NCI-H524 treated with DMSO at 0.1 percent for 48 hours (cell line): Measurements from ENCODE around the gene ARHGAP45.
"Not testable (repeated sequence)": the region's sequence is repeated elsewhere in the genome, so short reads cannot be mapped to it uniquely, and the experiment has no call there.

ENCODE experiments used
- DNase-seq: peaks from one replicate; lab custom pipeline; 2025; lab: John Stamatoyannopoulos, UW

ARHGAP45 gene

DNA sequence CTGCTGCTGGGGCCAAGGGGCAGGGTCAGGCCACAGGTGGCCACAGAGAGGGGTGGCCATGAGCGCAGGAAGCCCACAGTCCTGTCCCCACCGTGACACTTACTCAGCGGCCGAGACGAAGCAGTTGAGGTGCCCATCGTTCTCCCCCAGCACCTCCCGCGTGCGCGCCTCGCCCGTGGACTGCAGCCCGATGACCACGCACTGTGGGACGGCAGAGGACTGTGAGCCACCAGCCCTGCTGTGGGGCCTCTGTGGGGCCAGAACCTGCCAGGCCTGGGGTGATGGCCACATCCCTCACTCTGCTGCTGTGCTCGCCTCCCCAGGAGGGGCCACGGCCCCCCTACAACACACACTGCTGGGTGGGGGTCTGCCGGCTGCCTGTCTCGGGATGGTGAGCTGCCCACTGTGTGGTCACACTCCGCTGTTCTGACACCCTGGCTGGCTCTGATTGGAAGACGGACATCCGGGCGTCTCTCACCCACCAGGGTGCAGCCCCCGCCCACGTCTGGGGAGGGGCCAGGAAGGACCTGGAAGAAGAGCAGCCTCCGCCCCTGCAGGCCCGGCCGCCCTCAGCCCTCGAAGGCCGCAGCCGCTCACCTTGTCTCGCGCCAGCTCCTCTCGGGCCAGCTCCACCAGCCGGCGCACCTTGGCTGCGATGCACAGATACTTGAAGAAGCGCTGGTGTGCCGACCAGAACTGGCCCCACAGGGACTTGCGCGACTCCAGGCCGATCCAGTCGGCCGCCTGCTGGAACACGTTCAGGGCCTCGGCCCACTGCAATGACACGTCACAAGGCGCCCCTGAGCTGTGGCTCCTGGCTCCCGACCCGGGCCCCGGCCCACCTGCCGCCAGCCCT lies 50.0 kb downstream of the ARHGAP45 start:
- DNase-seq: no peak

DNA sequence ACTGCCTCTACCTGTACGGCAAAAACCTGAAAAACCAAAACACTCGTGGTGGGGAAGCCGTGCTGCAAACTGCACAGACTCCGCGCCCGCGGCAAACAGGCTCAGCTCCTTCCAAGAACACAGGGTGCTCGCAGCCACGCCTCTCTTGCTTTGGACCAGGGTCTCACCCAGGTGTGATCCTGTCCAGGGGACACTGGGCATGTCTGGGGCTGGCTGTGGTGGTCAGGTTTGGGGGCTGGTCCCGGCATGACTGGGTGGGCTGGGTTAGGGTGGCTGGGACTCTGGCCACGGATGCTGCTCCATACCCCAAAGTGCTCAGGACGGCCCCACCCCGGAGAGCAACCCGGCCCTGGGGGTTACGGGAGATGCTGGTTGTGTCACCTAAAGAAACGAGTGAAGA lies 50.7 kb downstream of the ARHGAP45 start:
- no peak for DNase-seq

DNA sequence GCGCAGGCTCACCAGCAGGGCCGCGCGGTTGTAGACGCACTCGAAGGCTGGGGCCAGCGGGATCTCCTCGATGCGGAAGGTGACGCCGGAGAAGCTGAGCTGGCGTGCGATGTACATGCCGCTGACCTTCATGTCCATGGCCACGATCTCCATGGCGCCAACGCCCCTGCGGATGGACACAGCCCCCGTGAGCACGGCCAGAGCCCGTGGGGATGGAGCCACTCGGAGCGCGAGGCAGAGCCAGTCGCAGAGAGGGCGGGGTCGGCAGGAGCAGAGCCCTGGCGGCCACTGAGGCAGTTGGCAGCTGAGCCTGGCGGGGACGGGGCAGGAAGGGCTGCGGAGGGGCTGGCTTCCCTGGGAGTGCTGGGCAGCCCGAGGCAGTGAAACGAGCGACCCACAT lies 52.0 kb downstream of the ARHGAP45 start:
- no peak for DNase-seq

DNA sequence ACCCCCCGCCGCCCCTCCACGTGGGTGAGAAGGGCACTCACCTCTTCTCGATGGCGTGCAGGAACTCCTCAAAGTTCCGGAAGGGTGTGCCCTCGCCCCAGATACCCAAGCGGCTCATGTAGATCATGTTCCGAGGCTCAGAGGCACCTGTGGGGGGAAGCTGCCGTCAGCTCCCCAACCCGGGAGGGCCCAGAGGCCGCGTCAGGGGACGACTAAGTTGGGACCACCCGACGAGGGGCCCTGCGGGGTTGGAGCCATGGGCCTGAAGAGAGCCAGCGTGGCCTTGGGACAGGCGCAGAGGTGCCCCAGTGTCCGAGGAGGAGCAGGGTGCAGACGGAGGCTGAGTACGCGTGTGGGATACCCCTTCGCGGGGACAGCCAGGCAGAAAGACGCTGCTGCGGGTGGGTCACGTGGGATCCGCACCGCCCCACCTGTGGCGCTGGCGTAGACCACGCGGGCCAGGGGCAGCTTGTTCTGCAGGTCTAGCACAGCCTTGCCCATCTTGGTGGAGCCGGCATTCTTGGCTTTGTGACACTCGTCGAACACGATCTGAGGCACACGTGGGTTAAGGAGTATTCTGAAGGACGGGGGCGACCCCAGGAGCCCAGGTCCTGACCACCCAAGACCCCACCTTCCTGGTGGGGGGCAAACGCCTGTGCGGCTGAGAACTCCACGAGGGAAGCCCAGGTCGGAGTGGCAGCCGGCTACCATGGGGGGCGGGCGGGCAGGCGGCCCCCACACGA lies 52.7 kb downstream of the ARHGAP45 start:
- DNase-seq: no peak

DNA sequence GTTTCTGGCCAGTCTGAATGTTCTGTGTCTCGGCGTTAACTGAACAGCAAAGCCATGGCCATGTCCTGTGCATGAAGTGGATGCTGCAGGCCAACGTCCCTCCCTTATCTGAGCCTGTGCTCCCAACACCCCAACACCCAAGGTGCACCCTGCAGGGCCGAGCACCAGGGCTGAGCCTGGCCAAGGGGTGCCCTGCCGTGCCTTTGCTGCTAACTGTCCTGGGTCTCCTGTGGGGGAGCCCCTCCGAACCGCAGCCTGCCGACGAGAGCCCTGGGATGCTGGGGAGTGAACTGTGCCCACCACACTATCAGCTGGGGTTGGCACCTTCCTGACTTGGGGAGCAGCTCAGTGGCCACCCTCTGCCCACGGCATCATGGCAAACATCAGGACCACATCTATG lies 54.4 kb downstream of the ARHGAP45 start:
- no peak for DNase-seq

DNA sequence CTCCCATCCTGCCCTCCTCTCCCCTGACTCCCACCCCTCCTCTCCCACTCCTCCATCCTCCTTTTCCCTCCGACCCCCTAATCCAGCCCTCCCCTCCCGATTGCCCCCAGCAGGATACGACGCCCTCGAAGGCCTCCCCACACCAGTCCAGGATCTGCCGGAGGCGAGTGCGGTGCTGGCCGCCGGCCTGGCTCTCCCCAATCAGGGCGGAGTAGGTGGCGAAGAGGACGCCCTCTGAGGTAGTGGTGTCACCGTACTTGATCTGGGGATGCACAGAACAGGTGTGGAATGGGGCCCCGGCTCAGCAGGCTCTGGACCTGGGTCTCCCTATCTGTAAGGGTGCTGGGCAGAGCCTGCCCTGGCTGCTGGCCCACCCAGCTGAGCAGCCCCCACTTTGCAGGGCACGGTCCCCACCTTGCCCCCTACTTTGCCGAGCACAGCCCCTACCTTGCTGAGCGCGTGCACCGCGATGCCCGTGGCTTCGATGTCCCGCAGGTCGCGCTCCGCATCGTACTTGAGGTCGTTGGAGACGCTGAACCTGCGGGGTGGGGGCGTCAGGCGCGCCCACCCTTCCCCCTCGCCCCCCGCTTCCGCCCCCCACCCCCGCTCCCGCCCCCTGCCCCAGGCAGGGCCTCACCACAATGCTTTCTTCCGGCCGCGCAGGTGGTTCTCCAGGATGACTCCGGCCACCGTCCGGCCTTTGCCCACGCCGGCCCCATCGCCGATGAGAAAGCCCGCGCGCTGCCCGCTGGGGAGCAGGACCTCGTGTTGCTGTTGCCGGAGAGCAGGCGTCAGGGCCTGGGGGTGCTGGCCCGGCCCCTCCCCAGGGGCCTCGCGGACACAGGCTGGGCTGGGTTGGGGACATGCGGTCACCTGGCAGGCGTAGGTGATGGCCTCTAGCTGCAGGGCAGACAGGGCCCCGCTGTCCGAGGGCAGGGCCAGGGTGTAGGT lies 55.3 kb downstream of the ARHGAP45 start:
- no peak for DNase-seq

DNA sequence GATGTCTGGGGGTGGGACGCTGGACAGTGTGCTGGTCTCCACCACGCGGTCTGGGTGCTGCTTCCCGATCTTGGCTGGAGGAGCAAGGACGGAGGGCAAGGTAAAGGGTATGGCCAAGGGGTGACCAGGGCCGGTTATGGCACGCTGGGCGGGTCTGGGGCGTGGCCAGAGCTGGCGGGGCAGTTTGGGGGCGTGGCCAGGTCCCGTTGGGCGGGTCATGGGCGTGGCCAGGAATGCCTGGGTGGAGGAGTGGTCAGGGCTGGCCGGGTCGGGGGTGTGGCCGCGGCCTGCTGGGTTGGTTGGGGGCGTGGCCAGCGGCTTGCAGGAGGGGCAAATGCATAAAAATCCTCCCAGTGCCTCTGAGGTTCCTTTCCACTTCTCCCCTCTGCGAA lies 56.0 kb downstream of the ARHGAP45 start:
- DNase-seq: no peak

DNA sequence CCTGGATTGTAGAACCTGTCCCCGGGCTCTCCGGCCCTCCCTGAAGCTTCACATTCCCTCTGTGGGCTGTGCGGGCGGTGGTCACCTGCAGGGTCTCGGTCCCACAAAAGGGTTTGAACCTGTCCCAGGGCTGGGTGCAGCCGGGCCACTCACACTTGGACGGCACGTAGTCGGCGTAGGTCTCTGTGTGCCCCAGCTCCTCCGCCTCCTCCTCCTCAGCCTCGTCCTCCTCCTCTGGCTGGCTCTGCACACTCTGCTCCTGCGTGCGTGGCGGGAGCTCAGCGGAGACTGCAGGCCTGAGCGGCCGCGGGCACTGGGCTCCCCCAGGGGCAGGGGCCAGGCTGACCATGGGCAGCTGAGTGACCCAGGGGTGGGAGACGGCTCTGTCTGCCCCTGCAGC lies 56.4 kb downstream of the ARHGAP45 start:
- DNase-seq: no peak

DNA sequence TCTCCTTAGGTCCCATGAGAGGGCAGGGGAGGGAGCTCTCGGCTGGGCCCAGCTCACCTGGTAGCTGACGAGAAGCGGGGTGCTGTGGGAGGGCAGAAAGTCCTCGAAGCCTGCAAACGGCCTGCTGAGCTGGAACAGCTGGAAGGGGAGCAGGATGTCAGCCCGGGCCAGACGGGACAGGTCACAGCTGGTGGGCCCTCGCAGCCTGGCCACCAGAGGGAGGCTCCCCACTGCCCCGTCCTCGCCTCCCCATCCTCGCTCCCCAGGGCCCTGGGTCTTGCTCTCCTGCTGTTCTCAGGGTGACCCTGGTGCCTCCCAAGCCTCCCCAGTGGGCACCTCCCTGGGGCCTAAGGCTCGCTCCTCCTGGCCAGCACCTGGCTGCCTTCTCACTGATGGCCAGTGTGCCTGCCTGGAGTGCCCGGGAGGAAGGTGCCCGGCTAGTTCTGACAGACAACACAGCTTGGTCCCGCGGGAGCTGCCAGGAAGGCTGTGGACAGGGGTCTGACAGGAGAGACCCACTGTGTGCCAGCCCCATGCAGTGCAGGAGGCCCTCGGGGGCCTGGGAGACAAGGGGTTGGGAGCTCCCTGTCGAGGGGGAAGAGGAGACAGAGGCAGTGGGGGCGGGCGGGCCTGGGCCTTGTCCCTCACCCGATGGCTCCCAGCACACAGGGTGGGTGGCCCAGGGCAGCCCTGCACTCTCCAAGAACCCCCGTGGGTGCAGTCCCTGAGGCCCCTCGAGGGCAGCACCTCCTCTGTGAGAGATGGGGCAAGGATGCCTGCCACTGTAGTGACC lies 57.1 kb downstream of the ARHGAP45 start:
- DNase-seq: no peak

DNA sequence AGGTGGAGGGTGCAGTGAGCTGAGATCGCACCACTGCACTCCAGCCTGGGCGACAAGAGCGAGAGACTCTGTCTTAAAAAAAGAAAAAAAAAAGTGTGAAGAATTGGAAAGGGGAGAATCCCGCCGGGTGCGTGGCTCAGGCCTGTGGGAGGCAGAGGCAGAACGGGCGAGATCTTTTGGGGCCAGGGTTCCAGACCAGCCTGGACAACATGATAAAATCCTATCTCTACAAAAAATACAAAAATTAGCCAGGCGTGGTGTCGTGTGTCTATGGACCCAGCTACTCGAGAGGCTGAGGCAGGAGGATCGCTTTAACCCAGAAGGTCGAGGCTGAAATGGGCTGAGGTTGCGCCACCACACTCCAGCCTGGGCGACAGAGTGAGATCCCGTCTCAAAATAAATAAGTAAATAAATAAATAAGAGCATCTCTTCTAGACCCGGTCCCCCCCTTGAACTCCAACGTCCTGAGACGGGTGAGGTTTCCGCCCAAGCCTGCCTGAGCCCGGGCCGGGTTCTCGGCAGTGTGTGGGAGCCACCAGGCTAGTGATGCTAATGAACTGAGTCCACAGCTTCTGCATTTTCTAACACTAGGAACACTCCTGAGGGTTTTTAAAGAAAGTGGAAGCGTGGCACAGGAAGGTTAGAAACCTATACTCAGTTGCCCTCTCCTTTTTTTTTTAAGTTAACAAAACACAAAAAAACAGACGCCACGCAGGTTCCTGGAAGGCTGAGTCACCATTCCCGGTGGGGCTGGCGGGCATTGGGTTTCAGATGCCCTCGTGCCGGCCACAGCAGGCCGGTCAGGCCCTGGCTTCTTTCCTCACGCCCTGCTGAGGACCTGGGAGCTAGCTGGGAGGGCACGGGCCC lies 58.9 kb downstream of the ARHGAP45 start:
- no peak for DNase-seq

DNA sequence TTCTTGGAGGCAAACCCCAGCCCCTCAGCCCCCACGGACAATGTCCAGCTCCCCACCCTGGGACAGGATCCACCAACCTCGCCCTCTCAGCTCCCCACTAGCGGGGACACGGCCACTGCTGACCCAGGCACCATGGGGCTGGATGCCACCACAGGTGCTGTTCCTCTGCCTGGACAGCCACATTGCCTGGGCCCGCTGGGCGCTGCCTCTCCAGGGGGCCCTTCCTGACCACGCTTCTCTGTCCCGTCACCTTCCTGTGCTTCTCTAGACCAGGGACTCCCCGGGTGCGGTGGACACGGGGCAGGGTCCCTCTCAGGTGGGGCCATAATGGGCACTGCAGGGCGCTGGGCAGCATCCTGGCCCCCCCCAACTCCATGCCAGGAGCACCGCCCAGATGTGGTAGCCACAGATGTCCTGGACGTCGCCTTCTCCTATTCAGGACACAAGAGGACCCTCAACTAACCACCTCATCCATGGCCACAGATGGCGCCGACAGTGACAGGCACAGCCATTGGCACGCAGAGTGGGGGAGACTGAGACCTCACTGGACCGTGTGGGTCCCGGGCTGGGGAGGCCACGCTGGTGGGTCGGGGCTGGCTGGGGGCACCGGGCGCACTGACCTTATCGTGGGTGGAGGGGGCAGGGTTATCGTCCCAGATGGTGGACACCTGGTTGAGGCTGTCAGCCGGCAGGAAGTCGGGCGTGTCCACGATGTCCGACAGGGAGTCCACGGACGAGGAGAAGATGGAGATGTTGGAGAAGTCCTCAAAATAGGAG lies 60.2 kb downstream of the ARHGAP45 start:
- no peak for DNase-seq

DNA sequence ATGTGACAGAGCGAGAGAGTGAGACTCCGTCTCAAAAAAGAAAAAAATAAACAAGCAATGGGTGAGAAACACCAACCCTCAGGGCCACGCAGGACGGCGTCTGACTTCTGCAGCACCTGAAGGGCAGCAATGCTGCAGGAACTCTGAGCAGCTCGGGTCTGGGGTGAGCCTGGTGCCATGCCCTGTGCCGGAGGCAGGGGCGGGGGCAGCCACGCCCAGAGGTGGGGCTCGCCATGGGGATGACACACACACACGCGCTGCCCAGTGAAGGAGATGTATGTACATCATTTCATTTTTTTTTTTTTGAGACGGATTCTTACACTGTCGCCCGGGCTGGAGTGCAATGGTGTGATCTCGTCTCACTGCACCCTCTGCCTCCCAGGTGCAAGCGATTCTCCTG lies 61.1 kb downstream of the ARHGAP45 start:
- no peak for DNase-seq

DNA sequence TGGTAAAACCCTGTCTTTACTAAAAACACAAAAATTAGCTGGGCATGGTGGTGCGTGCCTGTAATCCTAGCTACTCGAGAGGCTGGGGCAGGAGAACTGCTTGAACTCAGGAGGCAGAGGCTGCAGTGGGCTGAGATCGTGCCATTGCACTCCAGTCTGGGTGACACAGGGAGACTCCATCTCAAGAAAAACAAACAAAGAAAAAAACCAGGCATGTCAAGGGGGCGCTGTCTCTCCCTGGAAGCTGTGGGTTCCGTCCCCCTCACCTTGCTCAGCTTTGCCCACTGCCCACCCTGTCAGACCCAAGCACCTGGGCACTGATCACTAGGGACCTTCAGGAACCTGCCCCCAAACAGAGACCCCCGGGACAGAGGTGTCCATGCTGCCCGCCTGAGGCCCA lies 62.1 kb downstream of the ARHGAP45 start:
- DNase-seq: not testable (repeated sequence)

DNA sequence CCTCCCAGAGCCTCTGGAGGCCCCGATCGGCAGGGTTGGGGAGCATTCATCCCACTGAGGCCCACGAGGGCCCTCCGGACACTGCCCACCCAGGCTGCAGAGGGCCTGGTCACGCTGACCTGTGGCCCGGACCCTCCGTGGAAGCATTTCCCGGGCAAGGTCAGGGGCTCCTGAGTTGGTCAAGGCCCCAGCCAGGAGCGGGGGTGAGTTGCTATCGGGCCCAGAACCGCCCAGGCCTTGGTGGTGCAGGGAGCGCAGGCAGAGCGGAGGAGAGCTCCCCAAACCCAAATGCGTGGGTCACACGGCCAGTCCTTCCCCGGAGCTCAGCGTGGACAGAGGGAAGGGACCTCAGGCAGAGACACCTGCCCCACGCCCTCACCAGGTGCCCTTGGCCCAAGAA lies 62.6 kb downstream of the ARHGAP45 start:
- no peak for DNase-seq

DNA sequence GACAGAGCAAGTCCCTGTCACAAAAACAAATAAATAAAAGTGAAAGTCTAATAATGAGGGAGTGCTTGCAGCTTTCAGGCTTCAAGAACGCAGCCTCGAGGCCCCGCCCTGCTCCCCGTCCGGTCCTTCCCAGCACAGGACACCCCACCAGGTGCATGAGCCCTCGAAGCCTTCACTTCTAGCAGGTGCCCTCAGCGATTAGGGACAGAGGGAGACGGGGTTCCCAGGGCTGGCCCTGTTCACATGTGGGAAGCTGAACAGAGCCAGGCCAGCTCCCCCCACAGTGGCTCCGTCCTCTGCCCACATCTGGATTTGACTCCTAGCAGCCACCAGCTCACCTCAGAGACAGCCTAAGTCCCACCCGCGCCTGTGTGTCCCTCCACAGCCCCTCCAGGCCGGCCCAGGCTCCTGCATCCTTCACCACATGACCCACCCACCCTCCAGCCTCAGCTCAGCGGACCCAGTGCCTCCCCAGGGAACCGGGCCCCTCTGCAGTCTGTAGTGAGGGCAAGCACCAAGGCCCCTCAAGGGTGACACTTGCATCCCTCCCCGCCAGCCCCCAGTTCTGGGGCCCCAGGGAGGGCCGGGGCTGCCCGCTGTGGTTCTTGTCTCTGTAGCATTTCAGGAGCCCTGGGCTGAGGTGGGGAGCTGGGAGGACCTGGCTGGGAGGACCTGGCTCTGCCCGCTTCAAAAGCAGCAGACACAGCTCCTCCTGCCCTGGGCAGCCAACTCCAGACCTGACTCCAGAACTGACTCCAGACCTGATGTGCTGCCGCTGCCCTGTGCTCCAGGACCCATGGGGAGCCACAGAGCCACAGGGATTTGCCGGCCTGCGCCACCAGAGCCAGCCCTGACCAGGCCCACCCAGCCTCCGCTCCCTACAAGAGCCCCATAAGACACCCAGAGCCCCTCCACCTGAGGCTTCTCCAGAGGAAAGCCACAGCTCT lies 64.1 kb downstream of the ARHGAP45 start:
- DNase-seq: no peak

DNA sequence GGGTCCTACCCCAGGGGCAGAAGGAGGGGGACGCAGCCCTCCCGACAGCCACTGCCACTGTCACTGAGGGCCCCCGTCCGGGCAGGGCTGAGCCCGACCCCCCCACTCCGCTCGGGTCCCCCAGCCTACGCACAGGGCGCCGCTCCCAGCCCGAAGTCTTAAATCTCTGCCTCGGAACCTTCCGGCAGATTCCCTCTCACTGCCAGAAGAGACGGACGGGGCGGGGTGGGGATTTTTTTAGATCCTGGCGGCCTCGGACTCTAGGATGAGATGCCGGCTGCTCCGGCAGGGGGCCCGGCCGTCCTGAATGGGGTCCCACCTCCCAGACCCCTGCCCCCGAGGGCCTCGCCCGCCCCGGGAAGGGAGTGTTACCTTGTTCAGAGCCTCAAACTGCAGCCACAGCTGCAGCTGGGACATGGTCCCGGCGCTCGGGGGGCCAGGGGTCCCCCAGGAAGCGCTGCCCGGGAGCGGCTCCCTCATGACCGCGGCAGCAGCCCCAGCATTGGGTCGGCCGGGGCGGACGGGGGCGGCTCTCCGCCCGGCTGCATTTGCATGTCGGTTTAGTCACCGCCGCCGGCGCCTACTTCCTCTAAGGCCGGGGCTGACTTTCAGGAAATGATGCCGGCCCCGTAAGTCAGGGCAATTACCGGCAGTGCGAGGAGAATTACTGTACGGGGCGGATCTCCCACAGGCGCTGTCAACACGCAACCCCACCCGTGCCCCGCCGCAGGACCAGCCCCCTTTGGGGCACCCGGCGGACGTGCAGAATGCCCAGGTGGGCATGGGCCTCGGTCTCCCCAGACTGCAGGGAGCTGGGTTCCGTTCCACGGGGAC lies 65.0 kb downstream of the ARHGAP45 start:
- no peak for DNase-seq

DNA sequence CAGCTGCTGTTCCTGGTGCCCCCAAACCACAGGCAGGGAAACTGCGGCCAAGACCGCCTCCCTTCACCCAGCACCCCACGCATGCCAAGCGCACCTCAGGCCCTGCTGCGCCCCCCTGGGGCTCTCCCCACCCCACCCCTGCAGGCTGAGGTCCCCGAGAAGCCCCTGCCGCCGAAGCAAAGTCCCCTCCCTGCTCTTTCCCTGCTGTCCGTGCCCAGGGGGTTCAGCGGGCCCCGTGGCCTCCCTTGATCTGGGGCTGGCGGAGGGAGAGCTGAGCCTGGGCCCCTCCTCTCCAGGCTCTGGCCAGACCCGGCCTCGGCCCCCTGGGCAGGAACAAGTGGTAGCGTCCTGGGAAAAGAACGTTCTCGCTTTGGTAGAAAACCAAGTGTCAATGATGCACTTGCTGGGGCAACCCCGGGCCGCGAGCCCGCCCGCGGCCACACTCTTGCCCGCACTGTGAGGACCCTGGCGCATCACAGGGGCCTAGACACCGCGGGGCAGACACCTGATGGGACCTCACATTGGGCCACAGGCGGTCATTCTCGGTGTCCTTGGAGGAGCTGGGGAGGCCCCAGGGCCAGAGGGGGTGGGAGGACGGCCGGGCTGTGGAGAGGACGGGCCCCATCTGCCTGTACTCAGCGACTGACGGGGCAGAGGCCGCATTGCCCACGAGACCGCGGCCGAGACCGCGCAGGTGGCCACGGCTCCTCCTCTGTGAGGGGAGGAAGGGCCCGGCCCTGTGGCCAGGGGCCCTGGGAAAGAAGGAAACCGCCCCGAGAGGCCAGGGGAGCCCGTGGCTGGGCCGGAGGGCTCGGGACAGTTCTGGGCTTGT lies 65.8 kb downstream of the ARHGAP45 start:
- DNase-seq: no peak
